ENCODE results near the gene PPDPF. TPM values are rescaled to one million over a fixed set of nuclear protein-coding genes. Genes with fewer than 3 reads are reported as not detected.

Gene PPDPF
- total and polyA plus RNA-seq, 2 donors (not counting 3 experiments of a cell fraction or from before 2014, with no cell fraction given) = 52.2 to 219 TPM

GRCh38 chr20:63529861-63530787 lies 9.6 kb downstream of the PPDPF start:
- no TSS peak for BruUV-seq (replicated peaks)
- H3K4me2 ChIP-seq (ENCODE audit: insufficient read depth, low read length) = no peak overlapping the region
- no peaks in the 10 kb centered on the region for H3K27me3 ChIP-seq (ENCODE audit: control insufficient read depth in 2 of 2, insufficient read depth in 2 of 2, low read length in 2 of 2)
- CTCF ChIA-PET = interaction anchor here (0.8 to 3.2 kb wide), 2 partner anchors 8 to 10 kb away, joined by 4 to 12 read pairs; partner anchors contain the start of genes PPDPF and PTK6
- no peak overlapping the region for H3K9ac ChIP-seq (replicated peaks; ENCODE audit: extremely low read depth, insufficient read depth, low read length)
- no peaks in the 10 kb centered on the region for H3K79me2 ChIP-seq (ENCODE audit: control insufficient read depth, insufficient read depth, low read length)
- H3K9me3 ChIP-seq (replicated peaks; ENCODE audit: control insufficient read depth, insufficient read depth, low read length) = no peaks in the 10 kb centered on the region
- FAIRE-seq (no peak), DNase-seq (ENCODE audit: low read depth, low spot score) (no peak)
- dilution Hi-C loops (cut with MboI; ENCODE audit: extremely low pct_ligation_motif_present, low sequenced_read_pairs) = no loop called here
- no peaks in the 10 kb centered on the region for H3K9me1 ChIP-seq (replicated peaks; ENCODE audit: control insufficient read depth, extremely low read depth, insufficient read depth, low read length)
- TF ChIP-seq MYC (IDR thresholded peaks at IDR 0.05; ENCODE audit: low read depth, low read length) = no peak
- no peak for TF ChIP-seq POLR2AphosphoS5 (IDR thresholded peaks at IDR 0.05; ENCODE audit: insufficient read depth, low read depth, low read length)
- intact Hi-C loops (cut with micrococcal nuclease) = no loop called here
- H3K4me3 ChIP-seq (replicated peaks in 1 of 3; ENCODE audit: insufficient read depth in 1 of 3, low read depth in 1 of 3, low read length in 3 of 3) = no peak overlapping the region
- H3K36me3 ChIP-seq (ENCODE audit: control insufficient read depth in 2 of 2, extremely low read depth in 1 of 2, insufficient read depth in 2 of 2, low read length in 2 of 2) = no peaks in the 10 kb centered on the region
- POLR2A ChIA-PET = interaction anchor here (1.4 kb wide), 1 partner anchor 10 kb away, joined by 9 read pairs; the partner anchor contains the start of gene PPDPF
- H4K20me1 ChIP-seq (replicated peaks; ENCODE audit: control insufficient read depth, extremely low read depth, insufficient read depth, low read length) = no peaks in the 10 kb centered on the region
- H2AFZ ChIP-seq (ENCODE audit: low read depth, low read length) = no peak overlapping the region
- H3K27ac ChIP-seq (ENCODE audit: insufficient read depth, low read depth, low read length) = no peak overlapping the region
- H3K4me1 ChIP-seq (ENCODE audit: control insufficient read depth, extremely low read depth, insufficient read depth, low read length) = no peaks in the 10 kb centered on the region

DNA sequence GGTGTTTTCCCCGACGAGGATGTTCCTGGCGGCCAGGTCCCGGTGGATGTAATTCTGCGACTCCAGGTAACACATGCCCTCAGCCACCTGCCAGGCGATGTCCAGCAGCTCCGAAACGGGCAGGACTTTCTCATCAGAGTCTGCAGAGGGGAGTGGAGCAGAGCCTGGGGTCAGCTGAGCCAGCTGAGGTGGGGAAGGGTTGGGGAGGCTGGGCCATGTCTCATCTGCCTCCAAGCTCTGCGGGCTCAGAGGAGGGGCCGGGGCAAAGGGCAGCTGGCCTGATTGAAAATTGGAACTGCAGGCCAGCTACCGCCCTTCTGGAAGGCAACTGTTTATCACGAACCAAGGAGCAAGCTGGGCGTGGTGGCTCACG lies 10.2 kb downstream of the PPDPF start:
- no peaks in the 10 kb centered on the region for H3K4me1 ChIP-seq (ENCODE audit: control insufficient read depth, extremely low read depth, insufficient read depth, low read length)
- no peaks in the 10 kb centered on the region for H4K20me1 ChIP-seq (replicated peaks; ENCODE audit: control insufficient read depth, extremely low read depth, insufficient read depth, low read length)
- no peak overlapping the region for H3K27ac ChIP-seq (ENCODE audit: insufficient read depth, low read depth, low read length)
- H2AFZ ChIP-seq (ENCODE audit: low read depth, low read length) = no peak overlapping the region
- no peaks in the 10 kb centered on the region for H3K9me3 ChIP-seq (replicated peaks; ENCODE audit: control insufficient read depth, insufficient read depth, low read length)
- dilution Hi-C loops (cut with MboI; ENCODE audit: extremely low pct_ligation_motif_present, low sequenced_read_pairs) = no loop called here
- BruUV-seq (replicated peaks) = no TSS peak
- CTCF ChIA-PET = no interaction called here
- no peaks in the 10 kb centered on the region for H3K79me2 ChIP-seq (ENCODE audit: control insufficient read depth, insufficient read depth, low read length)
- no peak overlapping the region for H3K4me3 ChIP-seq (replicated peaks in 1 of 3; ENCODE audit: insufficient read depth in 1 of 3, low read depth in 1 of 3, low read length in 3 of 3)
- no peaks in the 10 kb centered on the region for H3K27me3 ChIP-seq (ENCODE audit: control insufficient read depth in 2 of 2, insufficient read depth in 2 of 2, low read length in 2 of 2)
- no peak for TF ChIP-seq GATA2 (IDR thresholded peaks at IDR 0.05; ENCODE audit: insufficient read depth, insufficient read length, low read depth, low read length)
- TF ChIP-seq EZH2 (IDR thresholded peaks at IDR 0.05; ENCODE audit: borderline replicate concordance, low read depth, low read length, severe bottlenecking) = no peak
- no peaks in the 10 kb centered on the region for H3K9me1 ChIP-seq (replicated peaks; ENCODE audit: control insufficient read depth, extremely low read depth, insufficient read depth, low read length)
- no peaks in the 10 kb centered on the region for H3K36me3 ChIP-seq (ENCODE audit: control insufficient read depth in 2 of 2, extremely low read depth in 1 of 2, insufficient read depth in 2 of 2, low read length in 2 of 2)
- POLR2A ChIA-PET = no interaction called here
- H3K4me2 ChIP-seq (ENCODE audit: insufficient read depth, low read length) = no peak overlapping the region
- intact Hi-C loops (cut with micrococcal nuclease) = no loop called here
- FAIRE-seq (no peak), DNase-seq (ENCODE audit: low read depth, low spot score) (no peak)
- H3K9ac ChIP-seq (replicated peaks; ENCODE audit: extremely low read depth, insufficient read depth, low read length) = no peak overlapping the region
